ENCODE data around the gene MAP3K6.

MAP3K6 gene

DNA sequence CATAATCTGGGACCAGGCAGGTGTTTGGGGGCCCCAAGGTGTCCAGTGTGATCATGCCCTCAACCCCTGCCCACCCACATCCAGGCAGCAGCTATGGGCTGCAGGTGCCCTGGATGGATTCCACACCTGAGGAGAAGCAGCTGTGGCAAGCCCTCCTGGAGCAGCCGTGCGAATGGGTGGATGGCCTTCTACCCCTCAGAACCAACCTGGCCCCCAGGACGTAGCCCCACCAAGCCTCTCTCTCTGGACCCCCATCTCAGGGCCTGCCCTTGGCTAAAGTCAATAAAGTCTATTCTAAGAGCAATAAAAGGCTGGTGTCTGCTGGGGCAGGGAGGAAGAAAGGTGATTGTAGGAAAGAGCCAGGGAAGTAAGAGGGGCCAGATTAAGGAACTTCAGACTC is 13.1 kb downstream of the MAP3K6 start:
- DNase-seq: no peak

DNA sequence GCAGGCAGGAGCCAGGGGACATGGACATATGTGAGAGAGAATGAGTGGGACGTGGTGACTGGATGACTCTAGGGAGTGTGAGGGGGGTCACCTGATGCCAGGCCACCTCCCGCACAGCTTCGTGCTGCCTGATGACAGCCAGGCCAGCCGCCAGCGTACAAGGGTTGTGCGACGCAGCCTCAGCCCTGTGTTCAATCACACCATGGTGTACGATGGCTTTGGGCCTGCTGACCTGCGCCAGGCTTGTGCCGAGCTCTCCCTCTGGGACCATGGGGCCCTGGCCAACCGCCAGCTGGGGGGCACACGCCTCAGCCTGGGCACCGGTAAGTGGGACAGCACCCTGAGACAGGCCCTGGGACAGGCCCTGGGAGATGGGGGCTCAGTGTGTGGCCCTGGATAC is 13.6 kb downstream of the MAP3K6 start:
- no peak for DNase-seq

DNA sequence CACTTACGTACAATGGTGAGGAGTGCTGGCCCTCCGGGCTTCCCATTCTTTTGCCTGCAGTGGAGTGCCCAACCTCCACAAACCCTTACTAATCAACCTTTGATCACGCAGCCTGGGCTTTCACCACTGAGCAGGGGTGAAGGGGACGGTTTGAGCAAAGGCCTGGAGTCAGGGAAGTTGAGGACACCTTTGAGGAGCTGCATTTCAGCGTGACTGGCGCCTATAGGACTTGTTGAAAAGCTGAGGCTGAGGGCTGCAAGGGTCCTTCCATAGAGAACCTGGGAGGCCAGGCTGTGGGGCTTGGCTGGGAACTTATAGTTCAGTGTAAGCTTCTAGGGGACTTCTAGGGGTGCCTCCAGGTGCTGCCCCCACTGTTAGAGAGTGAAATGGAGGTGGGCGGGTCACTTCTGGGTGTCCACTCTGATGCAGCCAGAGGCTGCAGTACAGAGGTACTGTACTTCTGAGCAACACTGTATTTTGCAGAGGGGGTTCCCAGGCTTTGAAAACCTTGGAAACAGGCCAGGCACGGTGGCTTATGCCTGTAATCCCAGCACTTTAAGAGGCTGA is 15.1 kb downstream of the MAP3K6 start:
- no peak for DNase-seq

DNA sequence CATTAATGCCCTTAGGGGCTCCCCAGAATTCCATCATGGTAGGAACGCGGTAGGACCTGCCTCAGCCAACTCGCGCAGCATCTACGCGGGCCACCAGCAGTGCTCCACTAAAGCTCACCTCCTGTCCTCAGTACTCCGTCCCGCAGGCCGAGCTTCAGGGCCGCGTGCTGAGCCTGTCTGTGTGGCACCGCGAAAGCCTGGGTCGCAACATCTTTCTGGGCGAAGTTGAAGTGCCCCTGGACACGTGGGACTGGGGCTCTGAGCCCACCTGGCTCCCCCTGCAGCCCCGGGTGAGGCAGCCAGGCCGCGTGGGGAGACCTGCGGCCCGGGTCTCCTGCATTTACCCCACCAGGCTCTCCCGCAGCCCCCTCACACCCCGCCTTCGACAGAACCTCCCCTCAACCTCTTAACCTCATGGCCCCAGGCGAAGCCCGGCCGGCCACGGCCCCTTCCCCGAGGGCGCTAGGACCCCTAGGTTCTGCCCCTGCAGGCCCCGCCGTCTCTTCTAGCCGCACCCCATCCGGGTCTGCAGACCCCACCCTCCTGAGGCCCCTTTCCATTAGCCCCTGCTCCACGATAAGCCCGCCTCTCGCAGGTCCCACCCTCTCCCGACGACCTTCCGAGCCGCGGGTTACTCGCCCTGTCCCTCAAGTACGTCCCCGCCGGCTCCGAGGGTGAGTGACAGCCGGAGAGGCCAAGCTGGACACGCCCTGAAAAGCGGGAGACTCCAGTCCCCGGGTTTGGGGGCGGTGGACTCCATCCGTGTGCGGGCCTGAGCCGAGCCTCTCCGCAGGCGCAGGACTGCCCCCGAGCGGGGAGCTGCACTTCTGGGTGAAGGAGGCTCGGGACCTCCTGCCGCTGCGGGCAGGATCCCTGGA is 15.9 kb downstream of the MAP3K6 start:
- DNase-seq: no peak

DNA sequence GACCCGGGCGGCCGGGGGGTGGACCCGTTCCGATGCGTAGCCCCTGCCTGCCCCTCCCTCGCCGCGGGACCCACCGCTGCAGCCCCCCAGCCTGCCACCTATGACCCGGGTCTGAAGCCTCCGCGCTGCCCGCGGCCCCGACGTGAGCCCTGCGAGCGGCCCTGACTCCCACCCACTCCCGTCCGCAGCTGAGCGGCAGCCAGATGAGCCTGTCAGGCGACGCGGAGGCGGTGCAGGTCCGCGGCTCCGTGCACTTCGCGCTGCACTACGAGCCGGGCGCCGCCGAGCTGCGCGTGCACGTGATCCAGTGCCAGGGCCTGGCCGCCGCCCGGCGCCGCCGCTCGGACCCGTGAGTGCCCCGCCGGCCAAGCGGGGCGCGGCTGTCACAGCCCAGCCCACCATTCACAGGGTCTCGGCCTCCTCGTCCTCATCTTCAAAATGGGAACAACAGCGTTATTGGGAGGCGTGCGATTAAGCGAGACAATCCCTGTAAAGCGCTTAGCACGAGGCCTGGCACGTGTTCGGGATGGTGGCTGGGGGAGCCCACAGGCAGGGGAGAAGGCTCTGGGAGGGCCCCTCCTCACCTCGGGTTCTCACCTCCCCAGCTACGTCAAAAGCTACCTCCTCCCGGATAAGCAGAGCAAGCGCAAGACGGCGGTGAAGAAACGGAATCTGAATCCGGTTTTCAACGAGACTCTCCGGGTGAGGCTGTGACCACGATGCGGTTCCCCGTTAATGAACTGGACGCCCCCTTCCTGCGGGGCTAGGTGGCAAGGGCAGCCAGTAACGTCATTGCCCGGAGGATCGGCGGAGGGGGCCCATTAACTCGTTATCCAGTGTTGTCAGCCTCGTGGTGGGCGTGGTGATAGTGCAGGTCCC is 16.7 kb downstream of the MAP3K6 start:
- DNase-seq: peak; percentile 60

DNA sequence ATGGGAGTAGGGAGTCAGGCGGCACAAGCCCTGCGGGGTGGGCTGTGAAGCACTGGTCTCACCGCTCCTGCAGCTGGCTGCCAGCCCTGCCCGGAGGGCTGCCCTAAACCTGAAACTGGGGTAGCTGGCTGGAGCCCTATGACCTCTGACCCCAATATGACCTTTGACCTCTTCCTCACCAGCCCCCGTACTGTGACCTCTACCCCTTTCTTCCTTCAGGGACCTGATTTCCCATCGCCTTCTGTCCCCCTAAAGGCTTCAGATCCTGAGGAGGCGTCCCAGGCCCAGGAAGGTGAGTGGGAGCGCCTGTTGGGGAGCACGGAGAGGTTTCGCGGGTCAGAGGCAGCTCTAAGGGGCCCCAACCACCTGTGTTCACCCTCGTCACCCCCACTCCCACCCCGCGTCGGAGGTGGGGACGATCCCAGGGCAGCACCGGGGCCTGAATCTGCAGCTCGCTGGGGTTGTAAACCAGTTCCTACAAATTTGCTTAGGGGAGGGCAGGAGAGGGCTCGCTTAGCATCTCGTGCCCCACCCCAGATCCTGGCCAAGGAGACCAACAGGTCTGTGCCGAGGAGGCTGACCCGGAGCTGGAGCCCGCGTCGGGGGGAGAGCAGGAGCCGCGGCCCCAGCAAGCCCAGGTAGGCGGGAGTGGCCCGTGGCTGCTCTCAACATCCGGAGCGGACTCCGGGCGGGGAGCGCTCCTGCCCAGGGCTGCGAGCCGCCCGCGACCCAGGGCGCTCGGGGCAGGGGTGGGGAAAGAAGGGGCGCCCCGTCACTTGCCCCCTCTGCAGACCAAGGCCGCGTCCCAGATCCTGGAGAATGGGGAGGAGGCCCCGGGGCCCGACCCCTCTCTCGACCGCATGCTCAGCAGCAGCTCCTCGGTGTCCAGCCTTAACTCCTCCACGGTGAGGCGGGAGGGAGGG is 17.6 kb downstream of the MAP3K6 start:
- peak; percentile 77 for DNase-seq

DNA sequence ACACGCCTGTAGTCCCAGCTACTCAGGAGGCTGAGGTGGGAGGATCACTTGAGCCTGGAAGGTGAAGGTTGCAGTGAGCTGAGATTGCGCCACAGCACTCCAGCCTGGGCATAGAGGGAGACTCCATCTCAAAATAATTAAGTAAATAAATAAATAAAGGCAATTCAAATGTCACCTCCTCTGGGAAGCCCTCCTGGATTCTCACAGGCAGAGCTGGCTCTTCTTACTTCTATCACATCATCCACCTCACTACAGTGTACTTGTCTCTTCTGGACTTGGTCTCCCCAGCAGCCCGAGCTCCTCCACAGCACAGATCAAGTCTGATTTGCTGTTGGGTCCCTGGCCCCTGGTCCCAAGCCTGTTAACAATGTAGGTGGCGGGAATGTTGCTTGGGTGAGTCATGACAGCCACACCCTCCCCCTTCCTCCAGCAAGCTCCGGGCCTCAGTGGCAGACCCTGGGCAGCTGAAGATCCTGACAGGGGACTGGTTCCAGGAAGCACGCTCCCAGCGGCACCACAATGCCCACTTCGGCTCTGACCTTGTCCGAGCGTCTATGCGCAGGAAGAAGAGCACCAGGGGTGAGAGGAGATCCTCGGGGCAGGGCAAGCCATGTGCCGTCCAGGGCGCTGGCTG is 19.7 kb downstream of the MAP3K6 start:
- DNase-seq: no peak

DNA sequence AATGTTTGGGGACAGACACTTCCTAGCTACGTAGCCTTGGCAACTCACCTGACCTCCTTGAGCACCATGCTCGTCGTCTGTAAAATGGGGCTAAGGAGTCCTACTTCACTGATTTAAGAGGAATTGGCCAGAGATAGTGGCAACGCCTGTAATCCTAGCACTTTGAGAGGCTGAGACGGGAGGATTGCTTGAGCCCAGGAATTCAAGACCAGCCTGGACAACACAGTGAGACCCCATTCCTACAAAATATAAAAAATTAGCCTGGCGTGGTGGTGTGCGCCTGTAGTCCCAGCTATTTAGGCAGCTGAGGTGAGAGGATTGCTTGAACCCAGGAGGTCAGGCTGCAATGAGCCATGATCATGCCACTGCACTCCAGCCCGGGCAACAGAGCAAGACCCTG is 20.4 kb downstream of the MAP3K6 start:
- DNase-seq: no peak

DNA sequence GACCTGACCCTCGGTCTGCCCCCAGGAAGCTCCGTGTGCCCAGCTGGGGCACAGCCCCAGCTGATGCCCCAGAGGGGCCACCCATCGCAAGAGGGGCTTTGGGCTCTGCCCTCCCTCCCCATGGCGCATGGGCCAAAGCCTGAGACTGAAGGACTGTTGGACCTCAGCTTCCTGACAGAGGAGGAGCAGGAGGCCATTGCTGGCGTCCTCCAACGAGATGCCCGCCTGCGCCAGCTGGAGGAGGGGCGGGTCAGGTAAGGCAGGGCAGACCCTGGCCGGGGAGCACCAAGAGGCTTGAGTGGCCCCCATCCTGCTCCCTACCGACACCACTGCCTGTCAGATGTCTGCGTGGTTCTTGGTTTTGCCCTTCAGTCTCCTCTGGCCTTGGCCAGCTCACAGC is 21.5 kb downstream of the MAP3K6 start:
- no peak for DNase-seq

DNA sequence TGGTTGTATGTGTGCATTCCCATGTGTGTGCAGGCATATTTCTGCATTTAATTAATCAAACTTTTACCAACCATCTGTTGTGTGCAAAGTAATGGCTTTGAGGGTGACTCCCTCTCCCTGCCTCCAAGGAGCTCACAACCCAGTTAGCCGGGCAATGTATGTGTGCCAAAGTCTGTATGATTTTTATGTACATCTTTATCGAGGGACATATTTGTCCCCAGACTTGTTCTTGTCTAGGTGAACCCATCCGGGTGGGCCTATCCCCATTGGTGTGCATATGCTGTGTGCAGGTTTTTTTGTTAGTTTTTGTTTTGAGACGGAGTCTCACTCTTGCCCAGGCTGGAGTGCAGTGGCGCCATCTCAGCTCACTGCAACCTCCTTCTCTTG is 23.1 kb downstream of the MAP3K6 start:
- no peak for DNase-seq

DNA sequence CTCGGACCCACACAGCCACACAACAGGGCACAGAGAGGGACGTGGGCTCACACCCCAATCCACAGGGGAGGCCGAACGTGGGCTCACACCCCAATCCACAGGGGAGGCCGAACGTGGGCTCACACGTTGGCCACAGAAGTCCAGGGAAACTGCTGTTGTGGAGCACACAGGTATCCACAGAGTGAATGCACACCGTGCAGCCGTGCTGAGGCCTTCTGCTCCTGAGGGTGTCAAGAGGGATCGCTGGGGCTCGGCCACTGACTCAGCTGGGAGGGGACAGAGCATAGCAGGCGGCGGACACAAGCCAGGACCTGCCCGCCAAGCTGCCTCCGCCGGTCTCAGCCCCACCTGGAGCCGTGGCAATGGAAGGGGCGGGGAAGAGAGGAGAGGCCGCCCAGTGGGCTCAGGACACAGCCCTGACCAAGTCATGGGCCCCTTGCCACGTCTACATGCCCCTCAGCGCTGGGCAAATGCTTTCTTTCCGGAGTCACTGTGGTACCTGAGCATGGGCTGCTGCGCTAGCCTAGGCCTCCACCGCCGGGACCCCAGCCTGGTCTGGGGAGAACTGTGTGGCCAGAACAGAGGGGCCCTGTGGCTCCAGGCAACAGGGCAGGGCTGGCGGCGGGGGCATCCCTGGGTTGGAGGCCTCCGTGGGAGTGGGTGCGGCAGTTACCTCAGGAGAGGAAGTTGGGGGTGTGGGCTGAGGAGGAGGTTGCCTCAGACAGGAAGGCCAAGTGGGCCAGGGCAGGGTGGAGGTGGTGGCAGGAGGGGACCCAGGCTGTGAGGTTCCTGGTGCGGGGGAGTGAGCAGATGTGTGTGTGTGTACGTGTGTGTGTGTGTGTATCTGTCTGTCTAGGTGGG is 23.8 kb downstream of the MAP3K6 start:
- peak; percentile 59 for DNase-seq

DNA sequence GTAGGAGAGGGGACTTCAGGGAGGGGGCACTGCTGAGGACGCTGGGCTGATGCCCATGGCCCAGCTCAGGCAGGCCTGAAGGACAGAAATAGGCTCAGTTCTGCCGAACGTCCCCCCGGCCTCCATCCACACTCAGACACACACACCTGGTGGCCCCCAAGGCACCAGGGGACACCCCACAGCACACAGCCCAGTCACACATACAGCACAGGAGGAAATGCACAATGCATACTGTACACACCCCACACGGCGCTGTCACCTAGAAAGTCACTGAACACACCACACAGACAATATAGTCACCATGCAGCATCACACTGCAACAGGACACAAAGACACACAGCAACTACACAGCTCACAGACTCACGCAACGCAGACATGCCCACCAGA is 24.4 kb downstream of the MAP3K6 start:
- DNase-seq: no peak

DNA sequence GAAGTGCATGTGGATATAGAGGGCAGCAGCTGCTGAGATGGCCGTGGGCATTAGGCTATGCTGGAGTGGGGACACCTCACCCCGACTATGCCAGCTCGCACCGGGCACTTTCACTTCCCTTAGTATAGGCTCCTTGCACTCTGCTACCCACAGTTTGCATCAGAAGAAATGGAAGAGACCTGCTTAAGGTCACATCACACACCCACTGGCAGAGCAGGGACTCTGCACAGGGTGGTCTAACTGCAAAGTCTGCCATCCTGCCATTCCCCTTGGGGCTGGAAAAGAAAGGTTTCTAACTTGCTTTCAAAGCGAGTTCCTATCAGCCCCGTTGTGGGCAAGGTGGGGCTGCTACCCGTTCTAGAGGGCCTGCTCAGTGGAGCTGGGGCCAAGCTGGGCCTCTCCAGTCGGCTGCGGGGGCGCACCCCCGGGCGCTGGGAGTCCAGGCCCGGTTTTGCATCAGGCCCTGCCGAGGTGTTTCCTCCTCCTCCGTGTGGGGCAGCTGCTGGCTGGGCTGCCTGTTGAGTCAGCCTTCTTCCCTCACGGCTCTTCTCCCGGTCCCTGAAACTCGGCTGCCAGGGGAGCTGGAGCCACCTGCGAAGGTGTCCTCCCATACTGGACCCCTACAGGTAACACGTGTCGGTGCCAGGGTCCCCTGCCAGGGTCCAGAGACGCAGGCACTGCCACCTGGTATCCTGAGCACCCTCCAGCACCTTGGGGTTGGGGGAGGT is 25.1 kb downstream of the MAP3K6 start, which contains the start of gene SYTL1:
Gene SYTL1 (plus strand): TSS at position 498 of the 728 bp plus-strand sequence. CDS start 3,313 bp downstream, outside the sequence.
- DNase-seq: peak; percentile 48

DNA sequence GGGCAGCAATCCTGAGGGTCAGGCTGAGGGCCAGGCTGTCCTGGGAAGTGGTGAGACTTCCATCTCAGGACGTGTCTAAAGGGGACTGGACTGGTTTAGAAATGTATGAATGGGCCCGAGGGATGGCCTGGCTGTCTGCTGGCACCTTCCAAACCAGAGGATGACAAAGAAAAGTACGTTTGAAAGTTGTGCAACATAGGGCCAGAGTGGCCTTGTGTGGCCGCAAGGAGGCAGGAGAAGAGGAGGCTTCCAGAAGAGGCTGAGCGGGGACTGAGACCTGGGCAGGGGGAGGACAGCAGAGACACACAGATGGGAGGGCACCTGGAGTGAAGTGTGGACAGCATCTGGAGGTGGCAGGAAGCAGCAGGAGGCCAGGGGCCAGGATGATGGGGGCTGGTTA is 27.5 kb downstream of the MAP3K6 start:
- DNase-seq: no peak

DNA sequence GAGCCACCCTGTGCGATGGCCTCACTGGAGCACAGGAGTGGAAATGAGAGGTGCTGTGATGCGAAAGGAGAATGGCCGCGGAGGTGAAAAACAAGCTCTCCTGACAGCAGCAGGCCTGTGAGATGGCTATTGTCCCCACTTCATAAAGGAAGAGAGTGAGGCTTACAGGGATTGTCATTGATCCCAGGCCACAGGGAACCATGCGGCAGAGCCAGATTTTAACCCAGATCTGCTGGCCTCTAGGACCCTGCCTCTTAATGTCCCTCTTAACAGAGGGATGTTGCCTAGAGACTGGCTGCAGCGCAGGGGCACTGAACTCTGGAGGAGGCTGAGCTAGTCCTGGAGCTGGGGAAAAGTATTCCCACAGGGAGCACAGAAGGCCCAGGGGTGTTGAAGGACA is 28.0 kb downstream of the MAP3K6 start:
- no peak for DNase-seq

DNA sequence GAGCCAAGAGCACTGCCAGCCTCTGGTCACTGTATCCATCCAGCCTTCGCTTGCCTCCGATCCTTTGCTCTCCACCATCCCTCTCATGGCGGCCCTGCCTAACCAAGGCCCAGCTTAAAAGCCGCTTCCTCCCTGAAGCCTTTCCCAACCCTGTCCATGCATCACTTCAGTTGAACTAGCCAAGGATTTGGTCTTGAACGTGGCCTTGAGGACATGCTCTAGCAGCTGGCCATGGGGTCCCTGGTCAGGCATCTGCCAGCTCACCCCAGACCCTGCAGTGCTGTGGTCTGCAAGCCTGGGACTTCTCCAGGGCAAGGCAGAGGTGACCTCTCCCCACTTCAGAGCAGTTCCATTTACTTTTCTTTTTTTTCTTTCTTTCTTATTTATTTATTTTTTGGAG is 30.0 kb downstream of the MAP3K6 start:
- DNase-seq: no peak

DNA sequence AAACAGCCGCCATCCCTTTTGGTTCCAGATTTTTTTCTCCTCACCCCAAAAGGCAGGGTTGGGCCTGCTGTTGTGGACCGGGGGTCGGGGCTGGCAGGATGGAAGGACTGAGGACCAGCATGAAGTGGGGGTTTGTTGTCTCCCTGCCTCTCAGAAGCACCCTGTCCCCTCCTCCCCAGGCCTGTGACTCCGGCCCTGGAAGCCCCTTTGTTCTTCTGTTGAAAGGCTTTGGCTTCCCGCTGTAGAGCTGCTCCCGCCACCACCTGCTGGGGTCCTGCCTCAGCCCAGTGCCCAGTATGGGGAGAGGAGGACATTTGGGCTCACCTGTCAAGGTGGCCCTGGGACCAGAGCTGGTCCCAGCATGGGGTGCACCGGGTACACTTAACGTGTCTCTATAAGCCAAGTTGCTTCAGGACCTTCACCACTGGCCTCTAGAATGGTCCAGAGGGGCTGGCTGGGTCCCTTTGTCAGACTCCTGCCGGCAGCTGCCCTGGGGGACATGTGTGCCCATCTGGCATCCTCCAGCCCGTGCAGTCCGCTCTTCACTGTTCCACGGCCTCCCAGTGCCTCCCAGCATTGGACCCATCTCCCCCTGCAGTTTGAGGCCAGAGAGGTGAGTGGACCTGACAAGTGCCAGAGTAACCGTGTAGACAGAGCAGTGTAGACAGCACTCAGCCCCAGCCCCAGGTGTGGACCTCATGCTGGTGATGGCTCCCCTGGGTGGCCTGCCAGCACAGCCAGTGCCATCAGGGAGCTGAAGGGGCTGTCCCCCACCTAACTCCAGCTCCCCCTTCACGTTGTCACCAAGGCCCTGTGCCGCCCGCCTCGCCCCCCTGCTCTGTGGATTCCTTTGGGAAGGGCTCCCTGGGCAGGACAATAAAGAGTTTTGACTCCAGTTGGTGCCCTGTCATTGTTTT is 31.0 kb downstream of the MAP3K6 start:
- no peak for DNase-seq

DNA sequence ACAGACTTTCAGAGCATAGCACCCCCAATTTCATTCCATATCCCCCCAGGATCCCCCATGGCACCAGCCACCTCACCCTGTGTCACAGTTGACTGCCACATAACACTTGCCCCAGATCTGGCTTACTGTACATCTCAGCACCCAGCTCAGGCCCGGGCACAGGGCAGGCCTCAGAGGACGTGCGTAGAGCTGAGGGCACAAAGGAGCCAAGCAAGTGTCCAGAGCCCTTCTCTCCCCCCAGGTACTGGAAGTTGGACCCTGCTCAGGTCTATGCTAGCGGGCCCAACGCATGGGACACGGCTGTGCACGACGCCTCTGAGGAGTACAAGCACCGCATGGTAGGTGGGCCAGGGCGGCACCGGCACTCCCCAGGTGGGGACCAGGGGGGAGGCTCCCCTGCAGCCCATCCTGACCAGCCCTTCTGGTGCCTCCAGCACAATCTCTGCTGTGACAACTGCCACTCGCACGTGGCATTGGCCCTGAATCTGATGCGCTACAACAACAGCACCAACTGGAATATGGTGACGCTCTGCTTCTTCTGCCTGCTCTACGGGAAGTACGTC is 33.0 kb downstream of the MAP3K6 start:
- no peak for DNase-seq
